HepG2 (cell line): ENCODE results near the gene ADARB1. TPM values are rescaled to one million over a fixed set of nuclear protein-coding genes. Genes with fewer than 3 reads are reported as not detected.

Source experiments
- ATAC-seq: fragments of 200-7000 bp; cut with Tn5 transposase; 3 replicates; pipeline ENCODE4 v1.9.1; 2020; ENCODE audit warnings: mild to moderate bottlenecking, moderate library complexity
- BruUV-seq: library from RNA; stranded (reverse); fragments of 400-500 nt; replicated peaks from 2 replicates; lab custom pipeline; 2021; lab: Mats Ljungman, UMichigan
- CTCF ChIA-PET: fragments of 300-600 bp; formaldehyde crosslinking; extraction: SDS; loops from one replicate; lab custom pipeline; 2021; ENCODE audit warnings: low total read pairs, inconsistent platforms, low intra/inter-chr PET ratio; lab: Yijun Ruan, JAX
- POLR2A ChIA-PET: fragments of 350-600 bp; sonication (Branson Sonifier 250); formaldehyde crosslinking; loops from one replicate; lab custom pipeline; 2020; ENCODE audit warnings: antibody characterized with exemption, inconsistent platforms; lab: Yijun Ruan, JAX
- DNase-seq: peaks from one replicate; pipeline ENCODE4 v3.0.0-alpha.2; 2015; ENCODE audit warnings: low spot score
- FAIRE-seq: peaks from 3 replicates; lab custom pipeline; 2011; peaks lifted over from hg19 to GRCh38; lab: Jason Lieb, UNC
- H2AFZ ChIP-seq: one replicate; pipeline ENCODE4 v1.6.1; 2011; ENCODE audit warnings: low read length, inconsistent platforms
- H3K27ac ChIP-seq: fragments of 300-600 bp; 3 replicates; pipeline ENCODE4 v1.8.0; 2011; ENCODE audit warnings: mixed run types, mild to moderate bottlenecking, mixed read lengths, low read length, inconsistent platforms; ENCODE audit not compliant: insufficient read depth; ENCODE audit errors: extremely low read length
- H3K27me3 ChIP-seq, 2 experiments: fragments of 200-600 bp in 1 of 2; 2 replicates in 1 of 2; 3 replicates in 1 of 2; pipeline versions ENCODE4 v1.6.0 to v1.8.0; 2011; ENCODE audit warnings: low read length in 2 of 2, mild to moderate bottlenecking in 2 of 2, moderate library complexity in 2 of 2, inconsistent platforms in 1 of 2; ENCODE audit not compliant: insufficient read depth in 2 of 2, control insufficient read depth in 1 of 2
- H3K36me3 ChIP-seq, 2 experiments: fragments of 200-600 bp in 1 of 2; replicated peaks in 1 of 2; 2 replicates in 1 of 2; 3 replicates in 1 of 2; pipeline versions ENCODE4 v1.5.1 to v1.8.0; 2011; ENCODE audit warnings: low read length in 2 of 2, inconsistent platforms in 1 of 2; ENCODE audit not compliant: insufficient read depth in 2 of 2, control insufficient read depth in 1 of 2
- H3K4me1 ChIP-seq: 2 replicates; pipeline ENCODE4 v1.5.1; 2012; ENCODE audit warnings: low read length, inconsistent platforms; ENCODE audit not compliant: insufficient read depth
- H3K4me2 ChIP-seq: 2 replicates; pipeline ENCODE4 v1.6.0; 2011; ENCODE audit warnings: low read depth, low read length, inconsistent platforms
- H3K4me3 ChIP-seq, 3 experiments: fragments of 200-600 bp in 1 of 3; sonication (generic), shearing (Covaris generic) in 1 of 3; replicated peaks in 1 of 3; 2 replicates each; pipeline ENCODE4 v1.5.1; 2011 to 2016; ENCODE audit warnings: low read length in 3 of 3, inconsistent platforms in 2 of 3, low read depth in 2 of 3, mild to moderate bottlenecking in 2 of 3, control low read depth in 1 of 3, mixed read lengths in 1 of 3; ENCODE audit not compliant: insufficient read depth in 1 of 3
- H3K79me2 ChIP-seq: one replicate; pipeline ENCODE4 v1.6.1; 2011; ENCODE audit warnings: low read length, inconsistent platforms; ENCODE audit not compliant: insufficient read depth
- H3K9ac ChIP-seq: 2 replicates; pipeline ENCODE4 v1.6.0; 2011; ENCODE audit warnings: mild to moderate bottlenecking, low read depth, low read length, inconsistent platforms; ENCODE audit not compliant: insufficient read depth
- H3K9me3 ChIP-seq: 2 replicates; pipeline ENCODE4 v1.5.1; 2012; ENCODE audit warnings: mild to moderate bottlenecking, low read length
- H4K20me1 ChIP-seq: 2 replicates; pipeline ENCODE4 v1.6.0; 2011; ENCODE audit warnings: inconsistent platforms, mild to moderate bottlenecking, low read length, moderate library complexity; ENCODE audit not compliant: insufficient read depth
- CBFB ChIP-seq: sonication (generic); formaldehyde crosslinking; IDR thresholded peaks from 2 replicates; pipeline ENCODE4 v1.4.0; 2020; ENCODE audit warnings: missing genetic modification reagents
- CTCF ChIP-seq: sonication (generic); formaldehyde crosslinking; IDR thresholded peaks from 2 replicates; pipeline ENCODE4 v1.5.0; 2020; ENCODE audit warnings: mild to moderate bottlenecking, missing genetic modification reagents, moderate library complexity
- DZIP1 ChIP-seq: sonication (generic); formaldehyde crosslinking; IDR thresholded peaks from 2 replicates; pipeline ENCODE4 v1.5.0; 2020; ENCODE audit warnings: mild to moderate bottlenecking, missing genetic modification reagents
- HOXA9 ChIP-seq: sonication (generic); formaldehyde crosslinking; IDR thresholded peaks from 2 replicates; pipeline ENCODE4 v1.8.1; 2022; ENCODE audit warnings: missing genetic modification reagents, mild to moderate bottlenecking, moderate library complexity, borderline replicate concordance
- SNAPC2 ChIP-seq: sonication (generic); formaldehyde crosslinking; IDR thresholded peaks from 2 replicates; pipeline ENCODE4 v1.8.1; 2022; ENCODE audit warnings: mild to moderate bottlenecking, missing genetic modification reagents
- SNAPC5 ChIP-seq: sonication (generic); formaldehyde crosslinking; IDR thresholded peaks from 2 replicates; pipeline ENCODE4 v1.8.1; 2023; ENCODE audit warnings: mild to moderate bottlenecking, missing genetic modification reagents, borderline replicate concordance
- STAG1 ChIP-seq: sonication (generic); formaldehyde crosslinking; IDR thresholded peaks from 2 replicates; pipeline ENCODE4 v1.4.0; 2020; ENCODE audit warnings: missing genetic modification reagents
- SYNCRIP ChIP-seq: fragments of 200-400 bp; formaldehyde crosslinking; IDR thresholded peaks from 2 replicates; pipeline ENCODE4 v1.6.1; 2018; ENCODE audit warnings: mild to moderate bottlenecking, low read depth, low read length; ENCODE audit not compliant: insufficient read depth
- TFDP1 ChIP-seq: IDR thresholded peaks from 2 replicates; pipeline ENCODE4 v1.6.1; 2016; ENCODE audit warnings: missing compliant biosample characterization, missing genetic modification reagents, borderline replicate concordance
- YEATS2 ChIP-seq: sonication (generic); formaldehyde crosslinking; IDR thresholded peaks from 2 replicates; pipeline ENCODE4 v1.4.0; 2020; ENCODE audit warnings: missing genetic modification reagents, borderline replicate concordance
- ZNF639 ChIP-seq: conservative IDR thresholded peaks from 2 replicates; pipeline ENCODE4 v1.6.1; 2018; ENCODE audit warnings: missing genetic modification reagents
- ZNF792 ChIP-seq: IDR thresholded peaks from 2 replicates; pipeline ENCODE4 v1.6.1; 2016
- WGBS: methylation state at CpG from one replicate; pipeline ENCODE4 v1.1.6; 2017; ENCODE audit warnings: low lambda C conversion rate; 5-methylcytosine and 5-hydroxymethylcytosine counted together
- in situ Hi-C: cut with HindIII; loops from 2 replicates; pipeline ENCODE4 v1.10.0; 2017; ENCODE audit warnings: low pct_unique_long_range_greater_than_20kb; ENCODE audit not compliant: extremely low pct_ligation_motif_present
- intact Hi-C: fragments of 100-400 bp; cut with micrococcal nuclease; formaldehyde crosslinking; loops from one replicate; pipeline ENCODE4 v1.10.0; 2022; ENCODE audit not compliant: unreplicated experiment
- polyA plus RNA-seq, 8 experiments: library from polyadenylated mRNA; depleted of rRNA in 3 of 8; stranded (reverse) in 7 of 8; unstranded in 1 of 8; fragments of >200 nt; fragmentation: Illumina TruSeq in 4 of 8; extraction: Trizol in 4 of 8; gene quantifications; 2 replicates each; pipeline versions ENCODE4 v1.2.1 to v1.2.3, GENCODE V29; 2011 to 2016; ENCODE audit warnings: low read depth in 4 of 8, missing spikeins in 1 of 8, mixed read lengths in 1 of 8; ENCODE audit not compliant: insufficient read depth in 1 of 8
- total RNA-seq, 5 experiments: library from RNA; depleted of rRNA; stranded (reverse); fragments of >200 nt; fragmentation: Illumina TruSeq; extraction: Trizol; gene quantifications; 2 replicates each; pipeline ENCODE4 v1.2.3, GENCODE V29; 2016; ENCODE audit warnings: low read depth in 1 of 5

ADARB1 gene
- total and polyA plus RNA-seq, 2 of the 13 experiments (the other 11 are each of a cell fraction or from before 2014, with no cell fraction given), result 6.6 to 10.0 TPM

- Histone ChIP-seq H3K4me2 (no peak overlapping the region), H3K4me1 (no peaks in the 10 kb centered on the region), H3K79me2 (peaks cover 3% of the 10 kb centered on the region), H3K4me3 (no peak overlapping the region), H3K36me3 (no peaks in the 10 kb centered on the region; a peak in 1 of 5 replicates), H3K27ac (no peak overlapping the region), H3K9me3 (no peaks in the 10 kb centered on the region), H4K20me1 (no peaks in the 10 kb centered on the region), H2AFZ (no peak overlapping the region), H3K27me3 (no peaks in the 10 kb centered on the region), H3K9ac (no peak overlapping the region)
- FAIRE-seq (peak; percentile 79), ATAC-seq (peak; percentile 70), DNase-seq (peak; percentile 32)
- intact Hi-C loops, result no loop called here
- POLR2A ChIA-PET, result no interaction called here
- CTCF ChIA-PET, result no interaction called here
- 64% methylated on average over 4 of the region's 4 CpGs for WGBS
- in situ Hi-C loops, result no loop called here
- no TSS peak for BruUV-seq
- TF ChIP-seq CTCF (CRISPR knock-in tag) (peak; percentile 57), ZNF792 (CRISPR knock-in tag) (no peak), SNAPC5 (no peak), SNAPC2 (CRISPR knock-in tag) (no peak), YEATS2 (CRISPR knock-in tag) (no peak), CBFB (CRISPR knock-in tag) (no peak), ZNF639 (CRISPR knock-in tag) (no peak), SYNCRIP (no peak), STAG1 (peak; percentile 28; the same call in 1 of the 2 replicates), HOXA9 (CRISPR knock-in tag) (no peak), TFDP1 (CRISPR knock-in tag) (no peak), DZIP1 (CRISPR knock-in tag) (no peak)
Measured at GRCh38 chr21:45098867-45099266, 24.5 kb downstream of the ADARB1 start.
